Tibial nerve (tissue), 4 donors: ENCODE measurements around the gene PFDN1. TPM values are rescaled to one million over a fixed set of nuclear protein-coding genes. Genes with fewer than 3 reads are reported as not detected.

Source experiments
- DNase-seq, 2 donors: peaks; one replicate each; pipeline ENCODE4 v3.0.0-alpha.2; 2019; ENCODE audit warnings: low spot score in 2 of 2
- H3K27ac ChIP-seq, 4 donors: fragments of 200-600 bp; sonication (generic) in 3 of 4; one replicate each; pipeline ENCODE4 v1.5.1; 2017 to 2019; ENCODE audit warnings: mild to moderate bottlenecking in 1 of 4
- H3K27me3 ChIP-seq, 2 donors: fragments of 200-600 bp; sonication (generic) in 1 of 2; one replicate each; pipeline versions ENCODE4 v1.5.1 to v1.6.0; 2017 to 2019
- H3K36me3 ChIP-seq, 3 donors: fragments of 200-600 bp; sonication (generic); one replicate each; pipeline ENCODE4 v1.5.1; 2018 to 2019
- H3K4me1 ChIP-seq, 4 donors: fragments of 200-600 bp; sonication (generic) in 3 of 4; one replicate each; pipeline ENCODE4 v1.5.1; 2017 to 2019
- H3K4me3 ChIP-seq, 4 donors: fragments of 200-600 bp; sonication (generic) in 3 of 4; one replicate each; pipeline ENCODE4 v1.5.1; 2017 to 2019; ENCODE audit warnings: mild to moderate bottlenecking in 1 of 4, moderate library complexity in 1 of 4
- H3K9me3 ChIP-seq, 4 donors: fragments of 200-600 bp; sonication (generic) in 3 of 4; one replicate each; pipeline ENCODE4 v1.5.1; 2017 to 2019
- EP300 ChIP-seq, 2 donors: sonication (generic); formaldehyde crosslinking; IDR thresholded peaks; one replicate each; pipeline ENCODE4 v1.6.1; 2017; ENCODE audit warnings: antibody characterized with exemption in 2 of 2, mild to moderate bottlenecking in 1 of 2
- POLR2A ChIP-seq, 2 donors: fragments of 450-650 bp; IDR thresholded peaks; one replicate each; pipeline ENCODE4 v1.6.1; 2017; ENCODE audit warnings: antibody characterized with exemption in 2 of 2, mild to moderate bottlenecking in 2 of 2, moderate library complexity in 2 of 2
- WGBS, 2 donors: methylation state at CpG; one replicate each; pipeline ENCODE4 v1.1.5; 2018; 5-methylcytosine and 5-hydroxymethylcytosine counted together
- total RNA-seq, 4 donors: library from RNA; depleted of rRNA; stranded (reverse); fragments of >200 nt; gene quantifications; one replicate each; pipeline ENCODE4 v1.1.0, GENCODE V29; 2016
- TF ChIP-seq, protein P1 (sequence below), 5 experiments: fragments of 200-600 bp in 3 of 5; fragments of 450-650 bp in 2 of 5; sonication (generic) in 3 of 5; IDR thresholded peaks; one replicate each; pipeline ENCODE4 v1.5.1; 2016 to 2019; ENCODE audit warnings: antibody characterized with exemption in 5 of 5, mild to moderate bottlenecking in 3 of 5, moderate library complexity in 2 of 5

PFDN1 gene
- total RNA-seq, 4 donors from 2014 or later: 98.2 to 146 (median 109) TPM

DNA sequence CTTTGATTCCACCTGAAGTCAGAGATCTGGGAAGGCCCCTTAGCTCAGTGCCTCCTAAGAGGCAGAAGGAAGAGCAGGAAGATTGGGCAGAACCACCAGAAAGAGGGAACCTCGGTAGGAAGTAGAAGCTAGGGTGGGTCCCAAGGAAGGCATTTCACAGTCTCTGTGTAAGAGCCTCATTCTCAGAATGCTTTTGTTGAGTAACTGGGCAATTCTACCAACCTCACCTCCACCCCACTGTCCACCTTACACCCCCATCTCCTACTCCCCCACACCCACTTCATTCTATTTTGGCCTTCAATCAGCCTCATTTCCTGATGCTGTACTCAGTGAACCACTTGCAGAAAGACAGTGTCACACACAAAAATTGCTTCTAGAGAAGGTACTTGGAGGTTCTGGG is 40.0 kb upstream of the PFDN1 start:
- H3K9me3 ChIP-seq: no peaks in the 10 kb centered on the region
- TF ChIP-seq POLR2A (IDR thresholded peaks at IDR 0.05) (no peak), EP300 (IDR thresholded peaks at IDR 0.05) (no peak)
- TF ChIP-seq, protein P1, sequence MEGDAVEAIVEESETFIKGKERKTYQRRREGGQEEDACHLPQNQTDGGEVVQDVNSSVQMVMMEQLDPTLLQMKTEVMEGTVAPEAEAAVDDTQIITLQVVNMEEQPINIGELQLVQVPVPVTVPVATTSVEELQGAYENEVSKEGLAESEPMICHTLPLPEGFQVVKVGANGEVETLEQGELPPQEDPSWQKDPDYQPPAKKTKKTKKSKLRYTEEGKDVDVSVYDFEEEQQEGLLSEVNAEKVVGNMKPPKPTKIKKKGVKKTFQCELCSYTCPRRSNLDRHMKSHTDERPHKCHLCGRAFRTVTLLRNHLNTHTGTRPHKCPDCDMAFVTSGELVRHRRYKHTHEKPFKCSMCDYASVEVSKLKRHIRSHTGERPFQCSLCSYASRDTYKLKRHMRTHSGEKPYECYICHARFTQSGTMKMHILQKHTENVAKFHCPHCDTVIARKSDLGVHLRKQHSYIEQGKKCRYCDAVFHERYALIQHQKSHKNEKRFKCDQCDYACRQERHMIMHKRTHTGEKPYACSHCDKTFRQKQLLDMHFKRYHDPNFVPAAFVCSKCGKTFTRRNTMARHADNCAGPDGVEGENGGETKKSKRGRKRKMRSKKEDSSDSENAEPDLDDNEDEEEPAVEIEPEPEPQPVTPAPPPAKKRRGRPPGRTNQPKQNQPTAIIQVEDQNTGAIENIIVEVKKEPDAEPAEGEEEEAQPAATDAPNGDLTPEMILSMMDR (IDR thresholded peaks at IDR 0.05): no peak
- H3K27me3 ChIP-seq: no peaks in the 10 kb centered on the region
- WGBS, 2 donors: 27 to 32% methylated on average over 1 of the region's 1 CpG
- no peak overlapping the region for H3K4me3 ChIP-seq
- peaks cover 0 to 88% (median 42%) of the 10 kb centered on the region in 4 donors for H3K4me1 ChIP-seq
- H3K36me3 ChIP-seq: no peaks in the 10 kb centered on the region
- no peak for DNase-seq
- peak overlapping the region; percentile 44 to 94 (median 73) for H3K27ac ChIP-seq

DNA sequence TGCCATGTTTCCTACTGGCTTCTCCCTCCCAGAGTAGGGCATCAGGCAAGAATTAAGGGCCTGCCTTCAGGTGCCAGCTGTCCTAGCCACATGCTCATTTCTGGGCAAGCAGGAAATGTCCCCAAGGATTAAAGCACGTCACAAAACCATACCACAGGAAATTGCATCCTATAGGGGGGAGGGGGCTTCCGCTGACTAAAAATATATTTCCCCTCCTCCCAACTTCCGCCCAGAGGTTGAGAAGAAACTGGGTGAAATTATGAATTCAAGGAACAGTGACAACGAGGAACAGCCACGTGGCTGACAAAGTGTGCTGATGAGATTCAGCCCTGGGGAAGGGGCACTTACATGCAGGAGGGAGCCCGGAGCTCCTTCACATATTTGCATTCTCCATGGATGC is 39.4 kb upstream of the PFDN1 start:
- 33 to 40% methylated on average over 6 of the region's 6 CpGs for WGBS, 2 donors
- Histone ChIP-seq H3K4me3 (no peak overlapping the region), H3K9me3 (no peaks in the 10 kb centered on the region), H3K27me3 (no peaks in the 10 kb centered on the region), H3K4me1 (peaks cover 0 to 89% (median 46%) of the 10 kb centered on the region in 4 donors), H3K36me3 (no peaks in the 10 kb centered on the region), H3K27ac (peak overlapping the region; percentile 44 to 94 (median 73))
- TF ChIP-seq EP300 (IDR thresholded peaks at IDR 0.05) (peak; percentile 88 to 90), POLR2A (IDR thresholded peaks at IDR 0.05) (no peak)
- TF ChIP-seq, protein P1 (IDR thresholded peaks at IDR 0.05): no peak
- DNase-seq: peak in 1 of 2 donors; percentile 46

DNA sequence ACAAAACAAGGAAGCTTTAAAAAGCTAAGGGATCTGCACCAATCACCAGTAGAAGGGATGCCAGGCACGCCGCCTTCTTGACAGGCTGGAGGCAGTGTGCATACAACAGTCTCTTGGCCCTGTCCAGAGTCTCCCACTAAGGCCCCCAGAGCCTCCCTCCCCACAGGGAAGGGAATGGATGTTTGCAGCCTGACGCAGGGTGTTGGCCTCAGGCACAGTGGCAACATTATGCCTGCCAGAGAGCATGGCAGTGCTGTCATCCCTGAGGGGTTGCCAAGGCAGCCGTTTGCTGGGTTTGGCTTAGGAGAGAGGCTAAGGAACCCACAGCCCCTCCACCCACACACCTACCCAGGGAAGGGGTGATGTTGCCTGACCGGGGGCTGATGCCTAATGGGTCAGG is 38.7 kb upstream of the PFDN1 start:
- no peaks in the 10 kb centered on the region for H3K27me3 ChIP-seq
- H3K9me3 ChIP-seq: no peaks in the 10 kb centered on the region
- no peaks in the 10 kb centered on the region for H3K36me3 ChIP-seq
- peak overlapping the region; percentile 44 to 94 (median 73) for H3K27ac ChIP-seq
- 31 to 38% methylated on average over 2 to 4 of the region's 5 CpGs for WGBS, 2 donors
- no peak for DNase-seq
- peaks cover 0 to 88% (median 46%) of the 10 kb centered on the region in 4 donors for H3K4me1 ChIP-seq
- peak in 1 of 2 donors; percentile 34 for TF ChIP-seq POLR2A (IDR thresholded peaks at IDR 0.05)
- peak in 1 of 2 donors; percentile 81 for TF ChIP-seq EP300 (IDR thresholded peaks at IDR 0.05)
- TF ChIP-seq, protein P1 (IDR thresholded peaks at IDR 0.05): peak in 1 of 5 experiments; percentile 7
- H3K4me3 ChIP-seq: no peak overlapping the region

DNA sequence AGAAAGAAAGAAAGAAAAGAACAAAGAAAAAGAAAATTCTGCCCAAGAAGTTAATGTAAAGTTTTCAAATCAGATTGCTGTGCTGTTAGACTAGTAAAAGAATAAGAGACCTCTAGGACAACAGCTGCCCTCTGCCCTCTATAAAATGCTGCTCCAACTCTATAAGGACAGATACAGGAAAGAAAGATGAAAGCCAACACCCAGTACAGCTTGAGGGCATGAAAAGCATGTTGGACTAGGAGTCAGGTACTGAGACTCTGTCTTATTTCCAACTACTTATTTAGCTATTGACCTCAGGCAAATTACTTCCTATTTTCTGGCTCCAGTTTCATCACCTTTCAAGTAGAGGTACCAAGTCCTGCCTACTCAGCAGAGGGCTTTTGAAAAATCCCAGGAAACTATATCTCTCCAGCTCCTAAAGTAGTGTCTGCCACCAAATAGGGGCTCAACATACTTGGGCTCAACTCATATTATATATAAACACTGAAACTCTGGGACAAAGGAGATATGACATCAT is 37.8 kb upstream of the PFDN1 start:
- no peaks in the 10 kb centered on the region for H3K9me3 ChIP-seq
- peak overlapping the region; percentile 44 to 94 (median 73) for H3K27ac ChIP-seq
- DNase-seq: no peak
- H3K4me3 ChIP-seq: no peak overlapping the region
- no peaks in the 10 kb centered on the region for H3K27me3 ChIP-seq
- H3K36me3 ChIP-seq: peaks cover 0 to 2% (median 0%) of the 10 kb centered on the region in 3 donors
- TF ChIP-seq, protein P1 (IDR thresholded peaks at IDR 0.05): no peak
- TF ChIP-seq EP300 (IDR thresholded peaks at IDR 0.05): no peak
- TF ChIP-seq POLR2A (IDR thresholded peaks at IDR 0.05): no peak
- peaks cover 0 to 97% (median 53%) of the 10 kb centered on the region in 4 donors for H3K4me1 ChIP-seq

DNA sequence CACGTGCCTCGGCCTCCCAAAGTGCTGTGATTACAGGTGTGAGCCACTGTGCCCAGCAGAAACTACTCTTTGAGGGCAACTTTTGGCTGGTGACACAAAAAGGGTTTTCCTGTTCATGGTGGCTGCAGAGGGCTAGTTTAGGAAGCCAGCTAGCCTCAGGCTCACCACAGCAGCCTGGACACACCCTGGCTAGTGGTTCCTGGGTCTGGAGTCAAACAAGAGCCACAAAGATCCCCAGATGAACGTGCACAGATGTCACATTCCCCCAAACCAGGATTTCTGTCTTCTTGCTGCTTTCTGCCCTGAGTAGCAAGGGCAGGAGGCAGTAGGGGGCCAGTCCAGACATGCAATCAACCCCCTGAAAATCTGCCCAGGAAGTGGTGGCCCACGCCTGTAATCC is 36.7 kb upstream of the PFDN1 start:
- no peak overlapping the region for H3K4me3 ChIP-seq
- no peak for DNase-seq
- peaks cover 0 to 12% (median 0%) of the 10 kb centered on the region in 3 donors for H3K36me3 ChIP-seq
- peaks cover 0 to 88% (median 53%) of the 10 kb centered on the region in 4 donors for H3K4me1 ChIP-seq
- WGBS, 2 donors: 67 to 75% methylated on average over 4 of the region's 4 CpGs
- no peaks in the 10 kb centered on the region for H3K27me3 ChIP-seq
- no peak for TF ChIP-seq POLR2A (IDR thresholded peaks at IDR 0.05)
- TF ChIP-seq, protein P1 (IDR thresholded peaks at IDR 0.05): no peak
- no peak for TF ChIP-seq EP300 (IDR thresholded peaks at IDR 0.05)
- no peaks in the 10 kb centered on the region for H3K9me3 ChIP-seq
- H3K27ac ChIP-seq: peak overlapping the region in 3 of 4 donors; percentile 51 to 94 (median 86)
